Breast epithelium (tissue), 4 donors: ENCODE results near the gene TFPI. TPM values are rescaled to one million over a fixed set of nuclear protein-coding genes. Genes with fewer than 3 reads are reported as not detected.

Experiments
- DNase-seq, 2 donors: peaks; one replicate each; pipeline ENCODE4 v3.0.0-alpha.2; 2019; ENCODE audit warnings: low spot score in 2 of 2
- H3K27ac ChIP-seq, 2 donors: fragments of 200-600 bp; sonication (generic) in 1 of 2; one replicate each; pipeline ENCODE4 v1.5.1; 2016 to 2019; ENCODE audit warnings: mild to moderate bottlenecking in 1 of 2
- H3K27me3 ChIP-seq, 2 donors: fragments of 200-600 bp; sonication (generic) in 1 of 2; one replicate each; pipeline versions ENCODE4 v1.5.1 to v1.6.0; 2017 to 2019; ENCODE audit warnings: control low read depth in 1 of 2, mild to moderate bottlenecking in 1 of 2
- H3K36me3 ChIP-seq: fragments of 200-600 bp; one replicate; pipeline ENCODE4 v1.5.1; 2019
- H3K4me1 ChIP-seq, 2 donors: fragments of 200-600 bp; sonication (generic); one replicate each; pipeline ENCODE4 v1.5.1; 2016 to 2019; ENCODE audit warnings: control low read depth in 1 of 2
- H3K4me3 ChIP-seq, 3 donors: fragments of 200-600 bp; sonication (generic); 1 replicate in 2 of 3; 2 replicates in 1 of 3; pipeline ENCODE4 v1.5.1; 2016 to 2019; ENCODE audit warnings: mild to moderate bottlenecking in 3 of 3, moderate library complexity in 2 of 3
- H3K9me3 ChIP-seq, 2 donors: fragments of 200-600 bp; sonication (generic) in 1 of 2; one replicate each; pipeline ENCODE4 v1.5.1; 2016 to 2019; ENCODE audit warnings: control low read depth in 1 of 2
- CTCF ChIP-seq, 3 donors: fragments of 450-650 bp; IDR thresholded peaks; one replicate each; pipeline ENCODE4 v1.5.1; 2016 to 2017; ENCODE audit warnings: antibody characterized with exemption in 3 of 3, mild to moderate bottlenecking in 3 of 3, moderate library complexity in 3 of 3
- POLR2A ChIP-seq: fragments of 450-650 bp; IDR thresholded peaks from one replicate; pipeline ENCODE4 v1.6.1; 2016; ENCODE audit warnings: antibody characterized with exemption, mild to moderate bottlenecking, moderate library complexity
- POLR2AphosphoS5 ChIP-seq, 3 donors: sonication (generic); formaldehyde crosslinking; IDR thresholded peaks; one replicate each; pipeline ENCODE4 v1.6.1; 2017; ENCODE audit warnings: antibody characterized with exemption in 3 of 3
- intact Hi-C: fragments of 100-400 bp; cut with DNase I; formaldehyde crosslinking; loops from one replicate; pipeline ENCODE4 v1.15.1; 2023; ENCODE audit warnings: low total_unique reads
- total RNA-seq, 3 donors: library from RNA; depleted of rRNA; stranded (reverse); fragments of >200 nt; gene quantifications; one replicate each; pipeline ENCODE4 v1.1.0, GENCODE V29; 2016

Gene TFPI
- total RNA-seq, 3 donors from 2014 or later, result 52.4 to 105 (median 90.1) TPM

GRCh38 chr2:187552828-187553681, 1.2 kb downstream of the TFPI start:
- Histone ChIP-seq H3K36me3 (no peaks in the 10 kb centered on the region), H3K4me3 (peak overlapping the region; percentile 43 to 64 (median 55)), H3K4me1 (no peaks in the 10 kb centered on the region), H3K9me3 (no peaks in the 10 kb centered on the region), H3K27me3 (no peaks in the 10 kb centered on the region), H3K27ac (peak overlapping the region; percentile 42 to 58)
- TF ChIP-seq POLR2A (no peak), CTCF (IDR thresholded peaks at IDR 0.05) (no peak), POLR2AphosphoS5 (IDR thresholded peaks at IDR 0.05) (no peak)
- DNase-seq, result no peak
- intact Hi-C loops, result no loop called here

GRCh38 chr2:187552381-187552780, 1.9 kb downstream of the TFPI start:
- no peaks in the 10 kb centered on the region for H3K9me3 ChIP-seq
- peak overlapping the region; percentile 43 to 64 (median 55) for H3K4me3 ChIP-seq
- intact Hi-C loops, result no loop called here
- no peak overlapping the region for H3K27ac ChIP-seq
- TF ChIP-seq CTCF (IDR thresholded peaks at IDR 0.05) (no peak), POLR2A (no peak), POLR2AphosphoS5 (IDR thresholded peaks at IDR 0.05) (no peak)
- no peaks in the 10 kb centered on the region for H3K36me3 ChIP-seq
- H3K27me3 ChIP-seq, result no peaks in the 10 kb centered on the region
- no peak for DNase-seq
- no peaks in the 10 kb centered on the region for H3K4me1 ChIP-seq

DNA sequence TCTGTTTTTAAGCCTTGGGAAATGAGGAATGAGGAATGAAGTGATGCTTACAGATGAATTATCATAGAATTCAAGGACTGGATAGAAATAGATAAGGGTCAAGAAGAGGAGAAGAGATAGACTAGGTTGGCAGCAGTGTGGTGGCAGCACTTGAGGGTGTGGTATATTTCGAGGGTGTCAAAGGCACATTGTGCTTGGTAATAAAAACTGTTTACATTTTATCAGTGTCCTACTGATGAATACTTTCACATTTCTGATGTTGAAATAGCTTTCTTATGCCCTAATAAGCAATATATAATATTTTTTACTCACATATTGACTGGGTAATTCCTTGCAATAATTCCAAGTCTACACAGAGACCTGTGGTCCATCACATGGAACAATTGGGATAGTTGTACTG, 3.4 kb downstream of the TFPI start:
- Histone ChIP-seq H3K27me3 (no peaks in the 10 kb centered on the region), H3K27ac (peak overlapping the region; percentile 11 to 49), H3K4me3 (peak overlapping the region; percentile 39 to 55 (median 43)), H3K9me3 (no peaks in the 10 kb centered on the region), H3K36me3 (no peaks in the 10 kb centered on the region), H3K4me1 (no peaks in the 10 kb centered on the region)
- TF ChIP-seq POLR2A, result no peak
- no peak for TF ChIP-seq POLR2AphosphoS5 (IDR thresholded peaks at IDR 0.05)
- TF ChIP-seq CTCF (IDR thresholded peaks at IDR 0.05), result no peak
- intact Hi-C loops, result no loop called here
- no peak for DNase-seq

- no peak for TF ChIP-seq POLR2A
- TF ChIP-seq POLR2AphosphoS5 (IDR thresholded peaks at IDR 0.05), result no peak
- no peak for TF ChIP-seq CTCF (IDR thresholded peaks at IDR 0.05)
- intact Hi-C loops, result no loop called here
- Histone ChIP-seq H3K27ac (peak overlapping the region; percentile 49 to 60), H3K27me3 (no peaks in the 10 kb centered on the region), H3K4me1 (no peaks in the 10 kb centered on the region), H3K9me3 (no peaks in the 10 kb centered on the region), H3K4me3 (peak overlapping the region; percentile 9 to 55 (median 49)), H3K36me3 (no peaks in the 10 kb centered on the region)
- no peak for DNase-seq
Measured at GRCh38 chr2:187549951-187550555, 4.2 kb downstream of the TFPI start.

- no peak for DNase-seq
- H3K27me3 ChIP-seq, result no peaks in the 10 kb centered on the region
- no peaks in the 10 kb centered on the region for H3K4me1 ChIP-seq
- intact Hi-C loops, result no loop called here
- no peaks in the 10 kb centered on the region for H3K9me3 ChIP-seq
- TF ChIP-seq POLR2AphosphoS5 (IDR thresholded peaks at IDR 0.05), result no peak
- TF ChIP-seq CTCF (IDR thresholded peaks at IDR 0.05), result no peak
- no peak for TF ChIP-seq POLR2A
- no peaks in the 10 kb centered on the region for H3K36me3 ChIP-seq
- no peak overlapping the region for H3K4me3 ChIP-seq
- H3K27ac ChIP-seq, result no peak overlapping the region
Measured at GRCh38 chr2:187549193-187549592, 5.0 kb downstream of the TFPI start.
